Cardiac fibroblast (primary cell): ENCODE measurements around the gene FKBP1C.

Experiments used
- DNase-seq, 2 donors: peaks; one replicate each; pipeline versions ENCODE4 v3.0.0 to v3.0.0-alpha.2; 2010; ENCODE audit warnings: low read depth in 2 of 2
- H3K4me3 ChIP-seq, 2 donors: replicated peaks in 1 of 2; 1 replicate in 1 of 2; 2 replicates in 1 of 2; pipeline ENCODE4 v1.5.1; 2011; ENCODE audit warnings: low read depth in 2 of 2, low read length in 2 of 2, mild to moderate bottlenecking in 2 of 2, moderate library complexity in 1 of 2
- CTCF ChIP-seq: IDR thresholded peaks from one replicate; pipeline ENCODE4 v1.5.1; 2011; ENCODE audit warnings: low read depth, mild to moderate bottlenecking, low read length, inconsistent platforms

Gene FKBP1C

GRCh38 chr6:63245420-63245819 is 34.2 kb downstream of the FKBP1C start:
- H3K4me3 ChIP-seq, result no peak overlapping the region
- DNase-seq, result no peak

GRCh38 chr6:63245909-63246308 is 34.6 kb downstream of the FKBP1C start:
- DNase-seq, result no peak
- H3K4me3 ChIP-seq, result no peak overlapping the region
- no peak for TF ChIP-seq CTCF

More at GRCh38 chr6:63245420-63245819, 34.2 kb downstream of the FKBP1C start:
- TF ChIP-seq CTCF, result no peak

- no peak for DNase-seq
- TF ChIP-seq CTCF, result no peak
- no peak overlapping the region for H3K4me3 ChIP-seq
Observed at GRCh38 chr6:63246581-63246980, 35.3 kb downstream of the FKBP1C start.

GRCh38 chr6:63249875-63250482 is 38.7 kb downstream of the FKBP1C start:
- no peak for TF ChIP-seq CTCF
- no peak for DNase-seq
- H3K4me3 ChIP-seq, result no peak overlapping the region

- DNase-seq, result no peak
- no peak for TF ChIP-seq CTCF
- no peak overlapping the region for H3K4me3 ChIP-seq
Observed at GRCh38 chr6:63259153-63259552, 47.9 kb downstream of the FKBP1C start.

- no peak for DNase-seq
- no peak for TF ChIP-seq CTCF
Observed at GRCh38 chr6:63261820-63262219, 50.6 kb downstream of the FKBP1C start.

More at GRCh38 chr6:63261820-63262219, 50.6 kb downstream of the FKBP1C start:
- H3K4me3 ChIP-seq, result no peak overlapping the region
